Endothelial cell of umbilical vein (primary cell): ENCODE data around the gene MYD88.

Experiments used
- EZH2 ChIP-seq: IDR thresholded peaks from 2 replicates; pipeline ENCODE4 v1.6.1; 2012; ENCODE audit warnings: borderline replicate concordance, low read depth, mild to moderate bottlenecking, moderate library complexity, low read length, inconsistent platforms; ENCODE audit not compliant: severe bottlenecking
- FOS ChIP-seq: IDR thresholded peaks from 2 replicates; pipeline ENCODE4 v1.6.1; 2011; ENCODE audit warnings: mild to moderate bottlenecking, low read length, moderate library complexity, borderline replicate concordance; ENCODE audit not compliant: insufficient read depth
- JUN ChIP-seq: IDR thresholded peaks from 2 replicates; pipeline ENCODE4 v1.6.1; 2011; ENCODE audit warnings: borderline replicate concordance, low read depth; ENCODE audit not compliant: insufficient read length, insufficient read depth
- MYC ChIP-seq: IDR thresholded peaks from one replicate; pipeline ENCODE4 v1.6.1; 2011; ENCODE audit warnings: mild to moderate bottlenecking, low read depth, low read length
- POLR2A ChIP-seq: IDR thresholded peaks from 2 replicates; pipeline ENCODE4 v1.6.1; 2012; ENCODE audit warnings: low read depth, mild to moderate bottlenecking, control low read depth, low read length
- POLR2AphosphoS5 ChIP-seq: IDR thresholded peaks from 2 replicates; pipeline ENCODE4 v1.6.1; 2012; ENCODE audit warnings: low read depth, mild to moderate bottlenecking, control low read depth, low read length, moderate library complexity; ENCODE audit not compliant: insufficient read depth
- TF ChIP-seq, protein P1 (sequence below): IDR thresholded peaks from 2 replicates; pipeline ENCODE4 v1.6.1; 2011; ENCODE audit not compliant: insufficient read depth, insufficient read length
- TF ChIP-seq, protein P2 (sequence below), 2 donors: IDR thresholded peaks; 1 replicate in 1 of 2; 2 replicates in 1 of 2; pipeline ENCODE4 v1.5.1; 2011; ENCODE audit warnings: low read length in 2 of 2, mild to moderate bottlenecking in 2 of 2, moderate library complexity in 2 of 2, control low read depth in 1 of 2, inconsistent platforms in 1 of 2, low read depth in 1 of 2; ENCODE audit not compliant: insufficient read depth in 1 of 2; ENCODE audit errors: extremely low read depth in 1 of 2

DNA sequence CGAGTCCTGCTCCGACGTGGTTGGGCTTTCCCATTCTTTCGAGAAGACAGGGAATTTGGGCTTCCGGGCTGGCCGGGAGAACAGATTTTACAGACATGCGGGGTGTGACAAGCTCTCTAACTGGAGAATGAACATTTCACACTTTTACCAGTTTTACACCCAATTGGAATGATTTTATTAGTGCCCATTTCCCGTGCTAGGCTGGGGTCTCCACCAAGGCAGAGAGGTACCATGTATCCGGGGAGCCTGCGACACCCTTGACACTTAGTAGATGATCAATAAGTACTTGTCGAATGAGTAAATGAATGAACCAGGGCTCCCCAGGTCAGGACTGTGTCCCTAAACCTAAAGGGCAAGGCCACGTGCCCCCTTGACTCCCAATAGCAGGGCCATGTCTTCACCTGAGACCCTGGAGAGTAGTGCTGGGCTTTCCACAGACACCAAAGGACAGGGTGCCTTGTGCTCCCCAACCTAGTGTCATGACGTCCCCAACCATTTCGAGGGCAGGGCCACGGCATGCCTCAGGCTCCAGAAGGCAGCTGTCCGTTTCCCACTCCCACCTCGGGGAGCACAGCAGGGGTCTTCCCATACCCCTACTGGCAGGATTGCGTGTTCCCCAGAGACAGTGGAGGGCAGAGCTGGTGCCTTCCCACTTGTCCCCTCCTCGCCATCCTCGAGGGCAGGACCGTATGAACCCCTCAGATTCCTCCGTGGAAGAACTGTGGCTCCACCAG, 679 bp upstream of the MYD88 start:
- TF ChIP-seq, protein P1, sequence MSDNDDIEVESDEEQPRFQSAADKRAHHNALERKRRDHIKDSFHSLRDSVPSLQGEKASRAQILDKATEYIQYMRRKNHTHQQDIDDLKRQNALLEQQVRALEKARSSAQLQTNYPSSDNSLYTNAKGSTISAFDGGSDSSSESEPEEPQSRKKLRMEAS, result no peak
- TF ChIP-seq, protein P2, sequence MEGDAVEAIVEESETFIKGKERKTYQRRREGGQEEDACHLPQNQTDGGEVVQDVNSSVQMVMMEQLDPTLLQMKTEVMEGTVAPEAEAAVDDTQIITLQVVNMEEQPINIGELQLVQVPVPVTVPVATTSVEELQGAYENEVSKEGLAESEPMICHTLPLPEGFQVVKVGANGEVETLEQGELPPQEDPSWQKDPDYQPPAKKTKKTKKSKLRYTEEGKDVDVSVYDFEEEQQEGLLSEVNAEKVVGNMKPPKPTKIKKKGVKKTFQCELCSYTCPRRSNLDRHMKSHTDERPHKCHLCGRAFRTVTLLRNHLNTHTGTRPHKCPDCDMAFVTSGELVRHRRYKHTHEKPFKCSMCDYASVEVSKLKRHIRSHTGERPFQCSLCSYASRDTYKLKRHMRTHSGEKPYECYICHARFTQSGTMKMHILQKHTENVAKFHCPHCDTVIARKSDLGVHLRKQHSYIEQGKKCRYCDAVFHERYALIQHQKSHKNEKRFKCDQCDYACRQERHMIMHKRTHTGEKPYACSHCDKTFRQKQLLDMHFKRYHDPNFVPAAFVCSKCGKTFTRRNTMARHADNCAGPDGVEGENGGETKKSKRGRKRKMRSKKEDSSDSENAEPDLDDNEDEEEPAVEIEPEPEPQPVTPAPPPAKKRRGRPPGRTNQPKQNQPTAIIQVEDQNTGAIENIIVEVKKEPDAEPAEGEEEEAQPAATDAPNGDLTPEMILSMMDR (IDR thresholded peaks at IDR 0.05; ENCODE audit: extremely low read depth in 1 of 2, insufficient read depth in 1 of 2, low read depth in 1 of 2, low read length in 2 of 2), result no peak
- TF ChIP-seq POLR2AphosphoS5, result no peak
- TF ChIP-seq FOS, result no peak
- TF ChIP-seq POLR2A, result no peak
- no peak for TF ChIP-seq EZH2
- no peak for TF ChIP-seq MYC
- no peak for TF ChIP-seq JUN
